ENCODE data around the gene SMPDL3B.
"Not testable (repeated sequence)": the region's sequence is repeated elsewhere in the genome, so short reads cannot be mapped to it uniquely, and the experiment has no call there.

The SMPDL3B gene

DNA sequence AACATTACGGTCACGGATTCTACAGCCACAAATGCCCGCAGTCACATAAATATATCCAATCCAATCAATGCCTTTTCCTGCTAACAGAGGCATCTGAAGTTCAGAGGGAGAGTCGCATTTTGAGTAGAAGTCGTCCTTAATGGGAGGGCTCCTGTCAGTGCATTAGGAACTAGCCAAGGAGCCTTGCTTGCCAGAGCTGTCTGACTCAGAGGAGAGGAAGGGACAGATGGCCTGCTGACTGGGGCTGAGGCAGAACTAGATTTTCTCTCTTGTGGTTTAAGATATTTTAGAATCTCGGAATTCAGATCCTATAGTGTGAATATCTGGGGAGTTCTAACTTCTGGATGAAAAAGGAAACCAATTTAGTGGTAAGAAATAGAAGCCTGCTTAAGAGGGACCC is 35.6 kb downstream of the SMPDL3B start:
- no peak for DNase-seq (ENCODE audit: low read depth)

DNA sequence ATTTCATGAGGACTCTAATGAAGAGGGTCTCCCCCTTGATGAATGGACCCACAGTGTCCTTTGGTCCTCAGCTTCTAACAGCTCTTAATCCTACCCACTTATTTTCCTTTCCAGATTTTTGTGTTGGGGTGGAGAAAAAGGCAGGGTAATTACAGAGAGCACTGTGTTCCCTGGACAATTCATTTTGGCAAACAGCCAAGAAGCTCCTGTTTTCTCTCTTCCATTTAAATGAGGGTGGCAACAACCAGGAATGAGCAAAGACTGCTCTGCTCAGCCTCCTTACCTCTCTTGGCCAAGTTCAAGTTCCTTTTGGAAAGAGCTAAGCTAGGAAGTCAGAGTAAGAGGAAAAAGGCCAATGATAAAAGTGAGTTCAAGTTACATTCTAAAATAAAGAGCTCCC is 36.9 kb downstream of the SMPDL3B start:
- DNase-seq (ENCODE audit: low read depth): no peak

DNA sequence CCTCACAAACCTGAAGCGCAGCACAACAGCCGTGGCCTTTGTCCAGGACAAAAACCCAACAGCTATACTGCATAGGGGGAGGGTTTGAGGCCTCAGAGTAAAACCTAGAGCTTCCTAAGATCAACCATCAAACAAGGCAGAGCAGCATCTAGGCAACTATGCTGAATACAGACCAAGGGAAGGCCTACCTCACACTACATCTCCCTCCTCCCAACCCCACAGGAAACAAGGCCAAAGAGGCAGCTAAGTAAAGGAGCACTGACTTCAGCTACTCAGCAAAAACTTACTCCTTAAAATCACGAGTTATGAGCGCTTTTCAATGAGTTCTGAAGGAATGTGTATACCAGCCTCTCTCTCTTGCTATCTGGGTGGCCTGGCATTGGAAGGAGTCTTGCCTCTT is 37.3 kb downstream of the SMPDL3B start:
- no peak for DNase-seq (ENCODE audit: low read depth)

DNA sequence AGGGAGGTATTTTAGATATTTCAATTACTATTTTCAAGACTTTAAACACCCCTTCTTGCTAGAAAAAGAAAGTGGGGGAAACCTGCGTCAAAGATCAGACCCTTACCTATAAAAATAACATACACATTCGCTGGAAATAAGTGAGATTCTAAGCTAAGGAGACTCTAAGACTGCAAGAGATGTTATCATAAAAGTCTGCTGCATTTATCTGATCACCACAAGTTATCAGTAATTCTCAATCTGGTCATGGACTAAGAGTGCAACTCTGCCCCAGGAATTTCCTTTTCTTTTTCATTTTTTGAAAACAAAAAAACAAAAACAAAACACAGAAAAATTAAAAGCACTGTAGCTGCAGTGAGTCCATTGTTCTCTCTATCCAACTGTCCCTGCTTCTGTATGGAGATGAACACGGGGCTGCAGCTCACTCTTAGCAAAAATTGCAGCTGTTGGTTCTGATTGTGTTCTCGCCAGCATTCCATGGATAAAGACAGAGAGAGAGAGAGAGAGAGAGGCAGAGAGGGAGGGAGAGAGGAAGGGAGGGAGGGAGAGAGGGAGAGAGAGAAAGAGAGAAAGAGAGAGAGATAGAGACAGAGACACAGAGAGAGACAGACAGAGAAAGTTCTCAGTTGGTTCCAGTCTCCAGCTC is 39.1 kb downstream of the SMPDL3B start:
- no peak for DNase-seq (ENCODE audit: low read depth)

DNA sequence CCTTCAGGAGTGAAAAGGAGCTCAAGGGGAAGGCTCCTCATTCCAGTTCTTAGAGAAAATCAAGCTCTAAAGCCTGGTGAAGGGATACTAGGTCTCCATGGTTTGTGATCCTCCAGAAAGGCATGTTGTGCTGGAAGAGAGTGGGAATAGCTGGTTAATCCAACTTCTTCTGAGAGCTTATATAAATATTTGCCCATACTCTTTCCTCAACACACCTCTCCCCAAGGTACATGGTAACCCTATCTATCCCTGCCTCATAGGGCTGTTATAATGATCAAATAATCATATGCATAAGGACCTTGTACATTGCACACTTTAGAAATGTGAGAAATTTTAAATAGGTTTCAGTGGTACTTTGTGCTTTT is 39.6 kb downstream of the SMPDL3B start:
- DNase-seq (ENCODE audit: low read depth): no peak

DNA sequence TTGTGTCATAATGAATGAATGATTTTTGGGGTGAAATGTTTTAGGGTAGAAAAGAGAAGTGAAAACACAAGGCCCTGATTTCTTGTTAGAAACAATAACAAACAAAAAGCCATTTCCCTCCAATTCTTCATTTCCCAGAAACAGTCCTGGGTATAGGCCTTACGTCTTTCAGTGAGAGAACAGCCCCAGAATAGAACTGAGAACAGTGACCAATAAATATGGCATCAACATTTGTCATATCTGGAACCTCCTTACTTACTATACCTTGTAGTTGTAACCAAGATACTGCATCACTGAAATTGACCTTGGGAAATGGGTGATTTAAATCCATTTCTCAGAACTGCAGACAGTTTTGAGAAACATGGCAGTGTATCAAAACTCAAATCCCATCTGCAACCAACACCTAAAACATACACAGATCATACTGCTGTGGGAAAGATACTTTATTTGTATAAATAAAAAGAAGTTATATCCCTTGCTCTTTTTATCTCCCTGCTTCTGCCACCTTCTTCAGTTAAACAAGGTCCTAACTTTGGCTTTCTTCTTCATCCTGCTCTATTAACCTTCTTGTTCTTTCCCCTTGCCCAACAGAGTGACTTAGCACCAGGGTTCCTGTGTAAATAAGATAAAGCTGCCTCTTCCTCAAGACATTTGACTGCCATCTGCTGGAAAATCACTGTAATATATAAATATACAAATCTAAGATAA is 44.5 kb downstream of the SMPDL3B start:
- no peak for DNase-seq (ENCODE audit: low read depth)

DNA sequence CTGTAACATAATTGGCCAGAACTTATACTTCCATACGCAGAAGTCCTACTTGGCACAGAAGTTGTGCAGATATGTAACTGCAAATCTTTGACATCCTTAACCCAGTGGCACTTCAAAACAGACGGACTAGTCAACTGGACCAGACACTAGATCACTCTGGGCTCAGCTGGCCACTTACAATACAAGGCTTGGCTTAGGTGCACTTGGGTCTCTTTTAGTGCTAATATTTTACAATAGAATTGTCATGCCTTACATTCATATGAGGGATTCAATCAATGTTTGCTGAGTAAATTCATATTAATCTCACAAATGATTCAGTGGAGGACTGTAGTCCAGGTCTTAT is 45.0 kb downstream of the SMPDL3B start:
- DNase-seq (ENCODE audit: low read depth): no peak

DNA sequence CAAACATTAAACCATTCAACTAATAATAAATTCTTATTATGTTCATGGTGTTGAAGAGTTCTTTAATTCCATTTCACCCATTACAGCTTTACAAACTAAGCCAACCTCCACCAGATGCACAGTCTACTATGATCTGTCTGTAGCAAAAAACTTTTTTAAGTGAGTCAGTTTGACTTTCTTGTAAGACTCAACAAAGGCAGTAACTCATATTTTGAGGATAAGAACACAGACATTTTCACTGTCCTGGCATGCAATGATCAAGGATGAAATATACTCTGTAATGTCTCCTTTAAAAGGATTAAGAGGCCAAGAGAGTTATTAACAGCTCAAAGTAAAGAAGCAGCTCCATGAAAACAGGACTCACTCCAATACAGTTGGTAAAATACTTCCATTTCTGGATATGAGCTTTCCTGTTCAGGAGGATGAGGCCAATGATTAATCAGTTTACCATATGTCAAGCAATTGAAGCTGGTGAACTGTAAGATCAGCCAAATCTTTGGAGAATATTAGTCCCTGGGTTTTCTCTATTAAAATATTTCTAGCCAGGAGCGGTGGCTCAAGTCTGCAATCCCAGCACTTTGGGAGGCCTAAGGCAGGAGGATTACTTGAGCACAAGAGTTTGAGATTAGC is 45.5 kb downstream of the SMPDL3B start:
- no peak for DNase-seq (ENCODE audit: low read depth)

DNA sequence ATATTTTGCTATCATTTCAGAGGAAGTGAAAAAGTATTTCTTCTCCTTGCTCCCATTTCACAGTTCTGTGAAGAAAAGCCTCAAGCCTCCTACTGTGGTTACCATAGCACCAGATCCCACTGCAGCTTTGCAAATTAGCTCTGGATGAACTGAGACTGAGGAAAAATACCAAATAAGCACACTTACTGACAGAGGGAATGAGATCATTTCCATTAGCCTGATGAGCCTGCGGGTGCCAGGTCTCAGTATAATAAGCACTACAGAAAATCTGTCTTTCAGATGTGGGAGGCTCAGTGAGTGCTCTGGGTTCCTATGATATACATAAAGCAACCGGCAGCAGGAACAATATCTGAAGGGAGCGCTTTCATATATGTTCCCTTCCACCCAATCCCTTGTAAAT is 46.3 kb downstream of the SMPDL3B start:
- no peak for DNase-seq (ENCODE audit: low read depth)

DNA sequence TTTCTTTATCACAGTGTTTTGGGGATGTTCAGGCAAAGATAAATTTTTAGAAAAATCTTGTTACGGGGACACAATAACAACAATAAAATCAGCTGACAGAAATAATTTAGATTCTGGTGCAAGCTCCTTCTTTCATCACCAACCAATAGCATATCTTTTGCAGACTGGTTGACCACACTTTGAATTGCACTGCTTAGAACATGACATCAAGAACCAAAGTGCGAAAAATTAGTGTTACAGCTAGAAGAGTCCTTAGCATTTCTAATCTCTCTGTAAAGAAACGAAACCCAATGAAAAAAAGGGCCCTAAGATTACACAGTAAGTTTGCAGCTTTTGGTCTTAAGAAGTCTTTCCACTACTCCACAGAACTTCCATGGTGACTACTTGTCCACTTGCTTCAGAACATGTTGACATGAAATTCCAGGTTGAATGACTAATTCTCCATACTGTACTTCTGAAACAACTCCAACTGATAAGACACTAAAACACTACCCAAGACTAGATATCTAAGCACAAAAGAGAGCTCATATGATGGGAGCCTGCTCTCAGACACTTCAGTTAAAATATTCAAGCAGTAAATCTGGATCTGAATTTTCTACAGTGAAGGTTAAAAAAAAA is 56.2 kb downstream of the SMPDL3B start:
- no peak for DNase-seq (ENCODE audit: low read depth)

DNA sequence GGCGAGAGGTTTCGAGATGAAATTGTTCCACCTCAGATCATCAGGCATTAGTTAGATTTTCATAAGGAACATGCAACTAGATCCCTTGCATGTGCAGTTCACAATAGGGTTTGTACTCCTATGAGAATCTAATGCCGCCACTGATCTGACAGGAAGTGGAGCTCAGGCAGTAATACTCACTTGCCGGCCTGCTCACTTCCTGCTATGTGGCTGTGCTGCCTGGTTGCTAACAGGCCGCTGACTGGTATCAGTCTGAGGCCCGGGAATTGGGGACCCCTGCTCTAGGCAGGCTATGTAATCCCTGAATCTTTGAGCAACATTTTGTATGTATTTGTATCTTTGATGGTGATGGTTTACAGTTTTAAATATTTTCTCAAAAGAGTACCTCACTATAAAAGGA is 57.5 kb downstream of the SMPDL3B start:
- peak; percentile 26 for DNase-seq (ENCODE audit: low read depth)

DNA sequence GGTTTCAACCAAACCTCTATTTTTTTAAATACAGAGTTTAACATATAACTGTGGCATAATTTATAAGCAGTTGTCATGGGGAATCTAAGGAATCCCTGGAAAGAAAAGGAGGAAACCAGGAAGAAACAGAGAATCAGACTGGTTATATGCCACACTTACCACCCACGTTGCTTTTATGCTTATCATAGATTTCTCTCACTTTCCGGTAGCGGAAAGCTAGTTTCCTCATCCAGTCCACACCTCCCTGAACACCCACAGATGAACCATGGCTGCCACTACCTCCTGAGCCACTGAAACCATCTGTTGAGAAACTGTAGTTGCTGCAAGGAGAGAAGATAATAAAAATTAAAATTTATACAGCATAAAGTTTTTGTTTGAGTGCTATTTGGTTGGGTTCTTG is 58.4 kb downstream of the SMPDL3B start:
- no peak for DNase-seq (ENCODE audit: low read depth)

DNA sequence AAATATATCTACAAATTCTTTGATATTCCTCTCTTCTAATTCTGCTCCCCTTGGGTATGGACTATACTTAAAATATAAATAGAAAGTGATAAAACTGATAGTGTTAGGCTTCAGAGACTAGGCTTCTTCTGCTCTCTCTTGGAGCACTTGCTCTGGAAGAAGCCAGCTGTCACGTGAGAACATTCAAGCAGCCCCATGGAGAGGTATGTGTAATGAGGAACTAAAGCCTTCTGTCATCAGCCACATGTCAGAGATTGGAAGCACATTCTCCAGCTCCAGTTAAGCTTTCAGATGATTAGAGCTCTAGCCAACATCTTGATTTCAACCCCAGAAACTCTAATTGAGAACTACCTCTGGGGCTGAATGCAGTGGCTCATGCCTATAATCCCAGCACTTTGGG is 59.3 kb downstream of the SMPDL3B start:
- DNase-seq (ENCODE audit: low read depth): no peak

DNA sequence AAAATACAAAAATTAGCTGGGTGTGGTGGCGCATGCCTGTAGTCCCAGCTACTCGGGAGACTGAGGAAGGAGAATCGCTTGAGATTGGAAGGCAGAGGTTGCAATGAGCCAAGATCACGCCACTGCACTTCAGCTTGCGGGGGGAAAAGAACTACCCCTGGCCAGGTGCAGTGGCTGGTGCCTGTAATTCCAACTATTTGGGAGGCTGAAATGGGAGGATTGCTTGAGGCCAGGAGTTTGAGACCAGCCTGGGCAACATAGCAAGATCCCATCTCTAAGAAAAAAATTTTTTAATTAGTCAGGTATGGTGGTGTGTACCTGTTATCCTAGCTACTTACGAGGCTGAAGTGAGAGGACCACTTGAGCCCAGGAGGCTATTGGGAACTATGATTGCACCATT is 59.7 kb downstream of the SMPDL3B start:
- not testable (repeated sequence) for DNase-seq (ENCODE audit: low read depth)

DNA sequence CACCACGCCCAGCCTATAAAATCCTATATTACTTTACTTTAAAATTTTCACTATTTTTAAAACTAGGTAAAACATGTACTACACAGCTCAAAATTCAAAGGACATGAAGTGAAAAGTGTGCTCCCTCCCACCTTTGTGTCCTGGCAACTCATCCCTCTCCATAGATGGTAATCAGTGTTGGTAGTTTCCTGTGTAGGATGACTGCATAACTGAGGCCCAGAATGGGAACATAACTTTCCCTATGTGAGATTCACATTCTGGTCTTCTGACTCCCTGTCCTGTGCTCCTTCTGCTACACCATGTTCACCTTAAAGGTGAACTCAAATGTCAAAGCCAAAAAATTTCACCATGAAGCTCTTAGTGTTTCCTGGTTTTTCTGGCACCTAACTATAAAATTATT is 64.3 kb downstream of the SMPDL3B start:
- no peak for DNase-seq (ENCODE audit: low read depth)

DNA sequence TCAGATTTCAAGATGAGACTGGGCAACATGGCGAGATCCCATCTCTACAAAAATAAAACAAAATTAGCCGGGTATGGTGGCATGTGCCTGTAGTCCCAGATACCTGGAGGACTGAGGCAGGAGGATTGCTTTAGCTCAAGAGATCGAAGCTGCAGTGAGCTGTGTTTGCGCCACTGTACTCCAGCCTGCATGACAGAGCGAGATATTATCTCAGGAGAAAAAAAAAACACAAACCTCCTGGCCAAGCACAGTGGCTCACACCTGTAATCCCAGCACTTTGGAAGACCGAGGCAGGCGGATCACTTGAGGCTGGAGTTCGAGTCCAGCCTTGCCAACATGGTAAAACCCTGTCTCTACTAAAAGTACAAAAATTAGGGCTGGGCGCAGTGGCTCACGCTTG is 67.8 kb downstream of the SMPDL3B start:
- no peak for DNase-seq (ENCODE audit: low read depth)

DNA sequence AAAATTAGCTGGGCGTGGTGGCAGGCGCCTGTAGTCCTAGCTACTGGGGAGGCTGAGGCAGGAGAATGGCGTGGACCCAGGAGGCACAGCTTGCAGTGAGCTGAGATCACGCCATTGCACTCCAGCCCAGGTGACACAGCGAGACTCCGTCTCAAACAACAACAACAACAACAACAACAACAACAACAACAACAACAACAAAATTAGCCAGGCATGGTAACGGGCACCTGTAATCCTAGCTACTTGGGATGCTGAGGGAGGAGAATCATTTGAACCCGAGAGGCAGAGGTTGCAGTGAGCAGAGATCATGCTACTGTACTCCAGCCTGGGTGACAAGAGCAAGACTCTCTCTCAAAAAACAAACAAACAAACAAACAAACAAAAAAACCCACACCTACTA is 68.3 kb downstream of the SMPDL3B start:
- not testable (repeated sequence) for DNase-seq (ENCODE audit: low read depth)

Data from T-helper 22 cell (primary cell).